Activated CD4-positive, CD25-positive, alpha-beta regulatory T cell treated with anti-CD3 and anti-CD28 coated beads, Interleukin-2, amount 50 U/mL, for 72 hours (primary cell): ENCODE data around the gene HES5.

Experiments used
- DNase-seq: peaks from one replicate; pipeline ENCODE4 v3.0.0; 2021

The HES5 gene

GRCh38 chr1:2528966-2529783 is 888 bp downstream of the HES5 start:
- DNase-seq: no peak

GRCh38 chr1:2528611-2528965 is 1.5 kb downstream of the HES5 start:
- no peak for DNase-seq

GRCh38 chr1:2528016-2528415 is 2.0 kb downstream of the HES5 start:
- no peak for DNase-seq

GRCh38 chr1:2527556-2527860 is 2.6 kb downstream of the HES5 start:
- DNase-seq: no peak

GRCh38 chr1:2526824-2527555 is 3.1 kb downstream of the HES5 start:
- peak; percentile 62 for DNase-seq

- DNase-seq: peak; percentile 88
Measured at GRCh38 chr1:2525920-2526823, 3.9 kb downstream of the HES5 start, which contains the start of gene PANK4. Gene PANK4 (minus strand): TSS chr1:2526596. CDS start chr1:2526587, 9 bp downstream.

GRCh38 chr1:2525572-2525919 is 4.5 kb downstream of the HES5 start:
- DNase-seq: no peak

- DNase-seq: no peak
Measured at GRCh38 chr1:2523891-2524609, 6.0 kb downstream of the HES5 start.

GRCh38 chr1:2523191-2523890 is 6.7 kb downstream of the HES5 start:
- no peak for DNase-seq

- DNase-seq: no peak
Measured at GRCh38 chr1:2522230-2522629, 7.8 kb downstream of the HES5 start.

- DNase-seq: no peak
Measured at GRCh38 chr1:2520806-2521205, 9.3 kb downstream of the HES5 start.

GRCh38 chr1:2520206-2520605 is 9.9 kb downstream of the HES5 start:
- DNase-seq: no peak

- DNase-seq: no peak
Measured at GRCh38 chr1:2519729-2520128, 10.3 kb downstream of the HES5 start.

- no peak for DNase-seq
Measured at GRCh38 chr1:2519029-2519685, 10.9 kb downstream of the HES5 start.

GRCh38 chr1:2518528-2518927 is 11.5 kb downstream of the HES5 start:
- DNase-seq: no peak

GRCh38 chr1:2517966-2518365 is 12.1 kb downstream of the HES5 start:
- no peak for DNase-seq

GRCh38 chr1:2516946-2517345 is 13.1 kb downstream of the HES5 start:
- DNase-seq: no peak

- no peak for DNase-seq
Measured at GRCh38 chr1:2516124-2516523, 13.9 kb downstream of the HES5 start.

GRCh38 chr1:2515763-2516080 is 14.3 kb downstream of the HES5 start:
- no peak for DNase-seq

GRCh38 chr1:2514863-2515762 is 14.9 kb downstream of the HES5 start:
- DNase-seq: no peak
